Heart left ventricle (tissue), 16 donors: ENCODE measurements around the gene GOSR2. TPM values are rescaled to one million over a fixed set of nuclear protein-coding genes. Genes with fewer than 3 reads are reported as not detected.

ENCODE experiments used
- ATAC-seq, 4 donors: fragments of 200-7000 bp; cut with Tn5 transposase; one replicate each; pipeline ENCODE4 v1.9.1; 2020 to 2022; ENCODE audit warnings: moderate library complexity in 4 of 4, mild to moderate bottlenecking in 3 of 4, moderate number of reproducible peaks in 1 of 4
- DNase-seq, 5 donors: peaks; one replicate each; pipeline ENCODE4 v3.0.0-alpha.2; 2020
- H3K27ac ChIP-seq, 12 donors: fragments of 200-600 bp; sonication (generic) in 4 of 12; one replicate each; pipeline versions ENCODE4 v1.5.0 to v1.8.0; 2016 to 2022; ENCODE audit warnings: mild to moderate bottlenecking in 2 of 12
- H3K27me3 ChIP-seq, 9 donors: fragments of 200-600 bp; sonication (generic) in 2 of 9; one replicate each; pipeline versions ENCODE4 v1.5.1 to v1.8.0; 2016 to 2022; ENCODE audit warnings: mild to moderate bottlenecking in 3 of 9
- H3K36me3 ChIP-seq, 9 donors: fragments of 200-600 bp; sonication (generic) in 2 of 9; one replicate each; pipeline versions ENCODE4 v1.5.0 to v1.8.0; 2018 to 2022; ENCODE audit warnings: mild to moderate bottlenecking in 2 of 9
- H3K4me1 ChIP-seq, 12 donors: fragments of 200-600 bp; sonication (generic) in 4 of 12; one replicate each; pipeline versions ENCODE4 v1.5.0 to v1.8.0; 2016 to 2022; ENCODE audit warnings: mild to moderate bottlenecking in 3 of 12
- H3K4me3 ChIP-seq, 12 donors: fragments of 200-600 bp; sonication (generic) in 4 of 12; one replicate each; pipeline versions ENCODE4 v1.5.0 to v1.8.0; 2017 to 2022; ENCODE audit warnings: mild to moderate bottlenecking in 9 of 12, moderate library complexity in 4 of 12
- H3K9me3 ChIP-seq, 12 donors: fragments of 200-600 bp; sonication (generic) in 4 of 12; one replicate each; pipeline versions ENCODE4 v1.5.0 to v1.8.0; 2016 to 2022; ENCODE audit warnings: mild to moderate bottlenecking in 1 of 12
- CTCF ChIP-seq, 12 donors: fragments of 200-600 bp; sonication (generic) in 4 of 12; IDR thresholded peaks; one replicate each; pipeline versions ENCODE4 v1.5.0 to v1.8.0; 2018 to 2022; ENCODE audit warnings: antibody characterized with exemption in 12 of 12, mild to moderate bottlenecking in 5 of 12
- POLR2A ChIP-seq, 2 donors: fragments of 450-650 bp; IDR thresholded peaks; one replicate each; pipeline ENCODE4 v1.6.1; 2017; ENCODE audit warnings: antibody characterized with exemption in 2 of 2, mild to moderate bottlenecking in 2 of 2, moderate library complexity in 2 of 2
- WGBS, 4 donors: extraction: QIAGEN DNeasy Blood & Tissue Kit in 2 of 4; methylation state at CpG; one replicate each; pipeline versions ENCODE4 v1.1.5 to v1.1.7; 2013 to 2018; 5-methylcytosine and 5-hydroxymethylcytosine counted together
- intact Hi-C, 10 donors: fragments of 100-400 bp; cut with DNase I; formaldehyde crosslinking; loops; one replicate each; pipeline versions ENCODE4 v1.11.1 to v1.14.2; 2022
- polyA plus RNA-seq, 2 donors: library from polyadenylated mRNA; stranded (reverse); fragments of 200-250 nt; gene quantifications; one replicate each; pipeline ENCODE4 v1.2.3, GENCODE V29; 2013
- total RNA-seq, 9 donors: library from RNA; depleted of rRNA in 2 of 9; stranded (reverse); fragments of >200 nt in 2 of 9; fragmentation: NEBNext Ultra II Directional in 3 of 9; extraction: Animal tissue kit (Norgen Biotek cat#: 25700) in 3 of 9; gene quantifications; one replicate each; pipeline versions ENCODE4 v1.1.0 to v1.2.4, GENCODE V29; 2016 to 2023
- donor health status: ischemic (EF 13 %, LVEDD 7.1; RV severe dilation, severe dysfunction).
- donor health status: healthy with polysubstance abuse.
- donor health status: DM: no; HTN: yes; CAD: no.
- donor health status: DM: no; HTN: no; CAD: no.
- donor health status: ischemic (EF 25% LVEDD 6.9; RV normal size, moderate dysfunction).
- donor health status: ischemic (EF 25% LVEDD 5.7; RV mildly dilated, moderate dysfunction).
- donor health status: healthy.
- donor health status: DM: yes; HTN: yes; CAD: no.
- donor health status: ischemic (EF 35%, LVEDD 5.7; RV mildly dilated, moderate dysfunction).
- donor health status: nonischemic (EF 11% LVEDD 7.7; RV severe dilation, severe dysfunction).
- donor health status: DM: yes; HTN: yes; CAD: no.
- donor health status: PGD.
- donor health status: ischemic (EF 29% LVEDD 5.4; RV normal size, mild dysfunction).
- donor health status: nonischemic (EF 23%, LVEDD 6.1; RV moderate dilation, normal function).

The GOSR2 gene
- total and polyA plus RNA-seq, 11 donors = 20.9 to 55.1 (median 38.4) TPM

- no peak overlapping the region for H3K27ac ChIP-seq
- DNase-seq = no peak
- peaks cover 0 to 44% (median 6%) of the 10 kb centered on the region in 9 donors for H3K27me3 ChIP-seq
- no peaks in the 10 kb centered on the region for H3K9me3 ChIP-seq
- no peaks in the 10 kb centered on the region for H3K36me3 ChIP-seq
- whole genome bisulfite sequencing, 4 donors = 58 to 72% (median 66%) methylated on average over 4 of the region's 4 CpGs
- intact Hi-C loops = no loop called here
- TF ChIP-seq POLR2A (IDR thresholded peaks at IDR 0.05) = no peak
- TF ChIP-seq CTCF (IDR thresholded peaks at IDR 0.05) = no peak
- no peak for ATAC-seq
- peaks cover 0 to 12% (median 0%) of the 10 kb centered on the region in 12 donors for H3K4me1 ChIP-seq
- no peak overlapping the region for H3K4me3 ChIP-seq
Observed at GRCh38 chr17:46892192-46892703, 30.7 kb upstream of the GOSR2 start.

- 76 to 88% (median 83%) methylated on average over 6 to 9 of the region's 9 CpGs for WGBS, 4 donors
Observed at GRCh38 chr17:46894024-46894423, 28.9 kb upstream of the GOSR2 start.

GRCh38 chr17:46894476-46895151 lies 28.3 kb upstream of the GOSR2 start:
- DNase-seq = peak in 1 of 5 donors; percentile 29
- H3K27me3 ChIP-seq = peaks cover 0 to 36% (median 6%) of the 10 kb centered on the region in 9 donors
- intact Hi-C loops = no loop called here

More at GRCh38 chr17:46894024-46894423, 28.9 kb upstream of the GOSR2 start:
- TF ChIP-seq POLR2A (IDR thresholded peaks at IDR 0.05) (no peak), CTCF (IDR thresholded peaks at IDR 0.05) (no peak)
- Histone ChIP-seq H3K4me3 (no peak overlapping the region), H3K36me3 (no peaks in the 10 kb centered on the region), H3K9me3 (peaks cover 0 to 6% (median 0%) of the 10 kb centered on the region in 12 donors), H3K27ac (no peak overlapping the region), H3K4me1 (peaks cover 0 to 12% (median 0%) of the 10 kb centered on the region in 12 donors), H3K27me3 (peaks cover 0 to 41% (median 6%) of the 10 kb centered on the region in 9 donors)
- intact Hi-C loops = no loop called here
- no peak for ATAC-seq
- DNase-seq = no peak

More at GRCh38 chr17:46894476-46895151, 28.3 kb upstream of the GOSR2 start:
- 33 to 59% (median 41%) methylated on average over 18 to 29 of the region's 29 CpGs for WGBS, 4 donors
- no peak overlapping the region for H3K4me3 ChIP-seq
- H3K36me3 ChIP-seq = no peaks in the 10 kb centered on the region
- peak in 2 of 4 donors; percentile 32 to 67 for ATAC-seq
- peaks cover 0 to 9% (median 0%) of the 10 kb centered on the region in 12 donors for H3K9me3 ChIP-seq
- TF ChIP-seq POLR2A (IDR thresholded peaks at IDR 0.05) = no peak
- TF ChIP-seq CTCF (IDR thresholded peaks at IDR 0.05) = no peak
- H3K4me1 ChIP-seq = peaks cover 0 to 12% (median 0%) of the 10 kb centered on the region in 12 donors
- H3K27ac ChIP-seq = no peak overlapping the region
